ENCODE measurements around the gene FHIP1A. TPM values are rescaled to one million over a fixed set of nuclear protein-coding genes. Genes with fewer than 3 reads are reported as not detected.
A peak's percentile ranks its signal among the peaks of the same experiment; 100 is the strongest.

FHIP1A gene
- total RNA-seq, 2 donors from 2014 or later, result 20.8 to 23.7 TPM

DNA sequence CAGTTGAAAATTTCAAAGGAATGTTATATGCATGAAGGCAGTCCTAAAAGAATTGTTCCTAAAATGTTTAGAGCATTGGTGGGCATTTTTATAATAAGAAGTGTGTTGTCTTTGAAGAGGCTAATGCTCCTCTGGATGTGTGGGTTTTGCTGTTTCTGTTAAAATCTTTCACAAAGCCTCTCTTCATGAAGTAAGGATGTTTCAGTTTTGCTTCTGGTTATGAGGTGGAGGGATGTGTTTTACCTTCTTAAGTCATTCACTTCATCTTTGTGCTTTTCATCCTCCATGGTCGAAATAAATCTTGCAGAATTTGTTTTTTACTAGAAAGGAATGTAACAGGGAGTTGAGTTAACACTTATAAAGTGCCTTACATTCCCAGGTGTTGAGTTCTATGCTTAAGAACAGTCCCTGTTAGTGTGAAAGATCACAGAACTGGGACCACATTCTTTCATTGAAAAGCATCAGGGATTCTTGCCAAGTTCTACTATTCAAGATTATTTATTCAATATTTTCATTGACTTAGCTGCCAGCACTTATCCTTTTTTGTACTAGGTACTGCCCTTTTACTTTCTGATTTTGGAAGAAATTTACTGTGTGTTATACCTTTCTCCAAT lies 21.1 kb downstream of the FHIP1A start:
- WGBS, 2 donors, result 21% methylated on average over 1 of the region's 1 CpG
- Histone ChIP-seq H3K36me3 (replicated peaks in 1 of 2; ENCODE audit: insufficient read depth in 1 of 2, low read depth in 2 of 2) (no peaks in the 10 kb centered on the region), H3K4me3 (no peak overlapping the region), H3K4me1 (peaks cover 50% of the 10 kb centered on the region), H3K9me3 (no peaks in the 10 kb centered on the region), H3K27ac (peak overlapping the region in 2 of 4 donors; percentile 17 to 27), H3K27me3 (no peaks in the 10 kb centered on the region)
- intact Hi-C loops (cut with DNase I), result no loop called here
- TF ChIP-seq POLR2A (IDR thresholded peaks at IDR 0.05), result no peak
- TF ChIP-seq, protein P1, sequence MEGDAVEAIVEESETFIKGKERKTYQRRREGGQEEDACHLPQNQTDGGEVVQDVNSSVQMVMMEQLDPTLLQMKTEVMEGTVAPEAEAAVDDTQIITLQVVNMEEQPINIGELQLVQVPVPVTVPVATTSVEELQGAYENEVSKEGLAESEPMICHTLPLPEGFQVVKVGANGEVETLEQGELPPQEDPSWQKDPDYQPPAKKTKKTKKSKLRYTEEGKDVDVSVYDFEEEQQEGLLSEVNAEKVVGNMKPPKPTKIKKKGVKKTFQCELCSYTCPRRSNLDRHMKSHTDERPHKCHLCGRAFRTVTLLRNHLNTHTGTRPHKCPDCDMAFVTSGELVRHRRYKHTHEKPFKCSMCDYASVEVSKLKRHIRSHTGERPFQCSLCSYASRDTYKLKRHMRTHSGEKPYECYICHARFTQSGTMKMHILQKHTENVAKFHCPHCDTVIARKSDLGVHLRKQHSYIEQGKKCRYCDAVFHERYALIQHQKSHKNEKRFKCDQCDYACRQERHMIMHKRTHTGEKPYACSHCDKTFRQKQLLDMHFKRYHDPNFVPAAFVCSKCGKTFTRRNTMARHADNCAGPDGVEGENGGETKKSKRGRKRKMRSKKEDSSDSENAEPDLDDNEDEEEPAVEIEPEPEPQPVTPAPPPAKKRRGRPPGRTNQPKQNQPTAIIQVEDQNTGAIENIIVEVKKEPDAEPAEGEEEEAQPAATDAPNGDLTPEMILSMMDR (IDR thresholded peaks at IDR 0.05), result no peak
- ATAC-seq (peak; percentile 18), DNase-seq (no peak)

DNA sequence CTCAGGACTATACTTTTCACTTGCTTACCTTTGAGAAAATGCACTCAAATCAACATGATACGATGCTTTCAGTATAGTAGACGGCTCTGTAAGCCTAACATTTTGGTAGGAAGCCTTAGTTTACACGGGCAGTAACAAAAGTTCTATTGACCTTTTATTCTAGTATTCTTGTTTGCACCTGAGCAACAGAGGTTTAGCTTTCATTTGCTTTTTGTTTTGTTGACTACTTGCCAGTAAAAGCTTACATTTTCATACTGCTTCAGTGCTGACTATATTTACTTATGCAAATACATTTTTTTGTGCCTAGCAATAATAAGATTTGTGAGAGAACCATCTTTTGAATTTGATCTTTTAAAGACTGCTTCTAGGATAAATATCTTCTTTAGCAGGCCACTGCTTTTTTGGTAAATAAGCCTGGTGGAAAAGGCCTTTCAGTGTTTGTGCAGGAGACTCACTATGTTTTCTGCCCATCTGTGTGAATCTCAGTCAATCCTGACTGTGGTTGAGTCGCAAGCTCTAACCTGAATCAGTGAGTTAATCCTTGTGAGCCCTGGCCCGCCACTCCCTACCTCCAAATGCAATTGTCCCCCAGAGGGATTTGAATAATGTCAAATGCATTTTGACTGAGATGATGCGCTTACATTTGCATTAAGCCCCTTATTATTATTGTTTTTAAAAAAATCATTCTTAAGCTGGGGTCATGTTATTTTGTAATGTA lies 21.9 kb downstream of the FHIP1A start:
- no peak for DNase-seq
- H3K9me3 ChIP-seq, result no peaks in the 10 kb centered on the region
- intact Hi-C loops (cut with DNase I), result no loop called here
- WGBS, 2 donors, result 52 to 53% methylated on average over 6 of the region's 6 CpGs
- H3K4me3 ChIP-seq, result no peak overlapping the region
- no peak for ATAC-seq
- H3K27me3 ChIP-seq, result no peaks in the 10 kb centered on the region
- no peaks in the 10 kb centered on the region for H3K36me3 ChIP-seq (replicated peaks in 1 of 2; ENCODE audit: insufficient read depth in 1 of 2, low read depth in 2 of 2)
- no peak for TF ChIP-seq POLR2A (IDR thresholded peaks at IDR 0.05)
- TF ChIP-seq, protein P1 (IDR thresholded peaks at IDR 0.05), result no peak
- H3K27ac ChIP-seq, result peak overlapping the region in 1 of 4 donors; percentile 27
- peaks cover 50% of the 10 kb centered on the region for H3K4me1 ChIP-seq

DNA sequence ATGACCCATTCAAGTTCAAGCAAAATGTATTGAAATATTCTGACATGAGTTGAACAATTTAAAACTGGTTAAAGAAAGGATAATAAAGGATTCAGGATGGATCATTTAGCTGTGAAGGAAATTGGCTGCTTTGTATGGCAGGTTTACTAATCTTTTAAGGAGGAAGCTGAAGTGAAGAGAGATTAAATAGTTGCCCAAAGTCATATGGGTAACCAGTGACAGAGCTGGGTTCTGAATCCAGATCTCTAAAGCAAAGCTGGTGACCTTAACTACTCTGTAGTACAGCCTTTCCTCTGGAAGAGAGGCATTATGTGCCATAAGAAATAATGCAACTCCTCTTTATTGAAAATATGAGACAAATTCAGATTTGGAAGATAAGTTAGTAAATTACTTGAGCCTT lies 22.8 kb downstream of the FHIP1A start:
- Histone ChIP-seq H3K4me1 (peaks cover 50% of the 10 kb centered on the region), H3K27ac (no peak overlapping the region), H3K4me3 (no peak overlapping the region), H3K36me3 (replicated peaks in 1 of 2; ENCODE audit: insufficient read depth in 1 of 2, low read depth in 2 of 2) (no peaks in the 10 kb centered on the region), H3K9me3 (no peaks in the 10 kb centered on the region), H3K27me3 (no peaks in the 10 kb centered on the region)
- ATAC-seq (no peak), DNase-seq (no peak)
- intact Hi-C loops (cut with DNase I), result no loop called here
- TF ChIP-seq POLR2A (IDR thresholded peaks at IDR 0.05), result no peak
- TF ChIP-seq, protein P1 (IDR thresholded peaks at IDR 0.05), result no peak

DNA sequence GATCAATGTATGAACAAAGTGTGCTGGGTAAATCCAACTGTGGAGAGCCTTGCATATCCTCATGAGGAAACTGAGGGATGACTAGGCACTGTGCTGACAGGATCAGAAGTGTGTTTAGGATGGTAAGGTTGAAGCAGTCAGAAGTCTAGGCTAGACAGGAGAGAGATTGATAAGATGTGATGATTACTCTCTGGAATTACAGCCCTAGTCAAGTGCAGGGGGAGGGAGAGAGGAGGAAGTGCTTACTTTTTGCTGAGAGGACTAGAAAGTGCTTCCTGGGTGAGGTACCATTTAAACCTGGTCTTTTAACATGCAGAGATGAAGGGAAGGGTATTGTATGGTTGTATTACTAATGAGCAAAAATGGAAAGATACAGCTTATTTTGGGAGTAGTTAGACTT lies 23.7 kb downstream of the FHIP1A start:
- H3K9me3 ChIP-seq, result no peaks in the 10 kb centered on the region
- no peaks in the 10 kb centered on the region for H3K27me3 ChIP-seq
- intact Hi-C loops (cut with DNase I), result no loop called here
- no peaks in the 10 kb centered on the region for H3K36me3 ChIP-seq (replicated peaks in 1 of 2; ENCODE audit: insufficient read depth in 1 of 2, low read depth in 2 of 2)
- DNase-seq, result no peak
- H3K27ac ChIP-seq, result no peak overlapping the region
- no peak overlapping the region for H3K4me3 ChIP-seq
- peaks cover 50% of the 10 kb centered on the region for H3K4me1 ChIP-seq
- TF ChIP-seq POLR2A (IDR thresholded peaks at IDR 0.05), result no peak
- TF ChIP-seq, protein P1 (IDR thresholded peaks at IDR 0.05), result no peak
- no peak for ATAC-seq
